ENCODE results near the gene IKZF3.
"Not testable (repeated sequence)": the region's sequence is repeated elsewhere in the genome, so short reads cannot be mapped to it uniquely, and the experiment has no call there.

The IKZF3 gene

GRCh38 chr17:39855911-39856649 lies 8.0 kb downstream of the IKZF3 start:
- not testable (repeated sequence) for DNase-seq

- no peak for DNase-seq
Observed at GRCh38 chr17:39854909-39855308, 9.2 kb downstream of the IKZF3 start.

GRCh38 chr17:39852239-39852638 lies 11.9 kb downstream of the IKZF3 start:
- DNase-seq: no peak

- DNase-seq: not testable (repeated sequence)
Observed at GRCh38 chr17:39850186-39850585, 13.9 kb downstream of the IKZF3 start.

- no peak for DNase-seq
Observed at GRCh38 chr17:39848600-39848999, 15.5 kb downstream of the IKZF3 start.

GRCh38 chr17:39846205-39846604 lies 17.9 kb downstream of the IKZF3 start:
- DNase-seq: no peak

- no peak for DNase-seq
Observed at GRCh38 chr17:39845052-39845846, 18.9 kb downstream of the IKZF3 start.

GRCh38 chr17:39841134-39841683 lies 22.9 kb downstream of the IKZF3 start:
- DNase-seq: no peak

- DNase-seq: no peak
Observed at GRCh38 chr17:39838784-39839183, 25.3 kb downstream of the IKZF3 start.

GRCh38 chr17:39838057-39838456 lies 26.1 kb downstream of the IKZF3 start:
- no peak for DNase-seq

GRCh38 chr17:39836117-39836516 lies 28.0 kb downstream of the IKZF3 start:
- DNase-seq: no peak

GRCh38 chr17:39835038-39835786 lies 28.9 kb downstream of the IKZF3 start:
- no peak for DNase-seq

GRCh38 chr17:39834017-39834416 lies 30.1 kb downstream of the IKZF3 start:
- DNase-seq: no peak

- no peak for DNase-seq
Observed at GRCh38 chr17:39831588-39831987, 32.5 kb downstream of the IKZF3 start.

GRCh38 chr17:39828443-39828842 lies 35.7 kb downstream of the IKZF3 start:
- no peak for DNase-seq

GRCh38 chr17:39826334-39826733 lies 37.8 kb downstream of the IKZF3 start:
- DNase-seq: peak; percentile 4

- DNase-seq: no peak
Observed at GRCh38 chr17:39823407-39824054, 40.6 kb downstream of the IKZF3 start.

- DNase-seq: peak; percentile 58
Observed at GRCh38 chr17:39822051-39822451, 42.1 kb downstream of the IKZF3 start.

GRCh38 chr17:39820987-39821386 lies 43.1 kb downstream of the IKZF3 start:
- DNase-seq: no peak

- DNase-seq: no peak
Observed at GRCh38 chr17:39820541-39820940, 43.6 kb downstream of the IKZF3 start.

GRCh38 chr17:39818358-39819000 lies 45.6 kb downstream of the IKZF3 start:
- DNase-seq: no peak

- no peak for DNase-seq
Observed at GRCh38 chr17:39816272-39816671, 47.8 kb downstream of the IKZF3 start.

All from suppressor macrophage treated with lipopolysaccharide for 4 hours (primary cell).